IPS DF 19.7 (cell line): ENCODE results near the gene TNS3.
A peak's percentile ranks its signal among the peaks of the same experiment; 100 is the strongest.

ENCODE experiments used
- DNase-seq: peaks from one replicate; pipeline ENCODE4 v3.0.0-alpha.2; 2013; ENCODE audit warnings: low read depth, low spot score

TNS3 gene

DNA sequence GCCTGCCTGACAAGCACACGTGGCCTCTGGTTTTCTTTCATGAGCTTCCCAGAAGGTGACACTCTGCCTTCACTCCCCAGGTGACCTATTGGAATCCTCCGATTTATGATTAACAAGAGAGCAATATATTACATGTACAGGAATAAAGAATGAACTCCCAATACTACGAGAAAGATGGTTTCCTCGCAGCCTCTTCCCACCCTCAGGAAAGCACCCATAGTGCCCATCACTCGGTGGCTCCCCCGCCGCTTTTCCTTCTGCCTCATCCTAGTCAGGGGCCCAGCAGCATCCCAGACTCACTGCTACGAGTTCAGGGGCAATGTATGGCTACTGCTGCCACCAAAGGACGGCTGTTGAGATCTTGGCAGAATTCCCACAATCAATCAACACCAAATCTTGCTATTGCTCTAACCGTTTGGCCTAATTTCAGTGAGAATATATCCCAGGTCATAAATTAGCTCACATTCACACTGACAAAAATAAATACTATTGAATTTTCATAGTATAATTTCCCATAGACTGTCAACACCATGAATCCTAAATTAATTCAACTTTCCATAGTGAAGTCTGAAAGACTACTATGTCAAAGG is 196.3 kb downstream of the TNS3 start:
- no peak for DNase-seq

DNA sequence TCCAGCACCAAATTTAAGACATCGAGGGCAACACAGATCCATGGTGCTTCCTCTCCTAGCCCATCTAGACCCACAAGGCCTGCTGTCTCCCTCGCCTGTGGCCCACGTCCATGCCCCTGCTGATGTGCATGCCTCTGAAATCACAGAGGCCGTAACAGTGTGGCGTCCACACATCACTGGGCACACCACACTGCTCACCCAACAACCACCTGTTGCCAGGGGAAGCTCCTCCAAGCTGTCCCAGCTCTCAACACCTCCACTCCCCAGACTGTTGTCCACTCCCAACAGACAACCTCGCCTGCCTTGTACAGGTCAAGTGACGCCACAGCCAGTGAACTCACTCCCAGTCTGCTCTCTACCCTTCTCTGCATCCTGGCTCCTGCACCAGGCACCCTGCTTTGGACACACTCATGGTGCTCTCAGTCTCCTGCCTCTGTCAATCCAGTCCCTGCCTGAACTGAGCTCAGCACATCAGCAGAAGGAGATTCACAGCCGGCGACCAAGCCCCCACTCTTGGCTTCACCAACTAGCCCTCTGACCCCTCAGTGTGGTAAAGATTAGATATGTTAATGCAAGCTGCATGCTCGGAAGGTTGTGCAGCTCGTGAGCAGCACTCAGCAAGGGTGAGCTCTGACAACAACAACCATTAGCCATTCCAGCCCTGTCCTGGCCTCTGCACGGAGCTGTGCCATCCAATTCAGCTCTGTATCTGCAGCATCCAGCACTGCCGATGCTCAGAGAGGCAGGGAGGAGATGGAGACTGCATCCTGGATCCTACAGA is 197.0 kb downstream of the TNS3 start:
- no peak for DNase-seq

DNA sequence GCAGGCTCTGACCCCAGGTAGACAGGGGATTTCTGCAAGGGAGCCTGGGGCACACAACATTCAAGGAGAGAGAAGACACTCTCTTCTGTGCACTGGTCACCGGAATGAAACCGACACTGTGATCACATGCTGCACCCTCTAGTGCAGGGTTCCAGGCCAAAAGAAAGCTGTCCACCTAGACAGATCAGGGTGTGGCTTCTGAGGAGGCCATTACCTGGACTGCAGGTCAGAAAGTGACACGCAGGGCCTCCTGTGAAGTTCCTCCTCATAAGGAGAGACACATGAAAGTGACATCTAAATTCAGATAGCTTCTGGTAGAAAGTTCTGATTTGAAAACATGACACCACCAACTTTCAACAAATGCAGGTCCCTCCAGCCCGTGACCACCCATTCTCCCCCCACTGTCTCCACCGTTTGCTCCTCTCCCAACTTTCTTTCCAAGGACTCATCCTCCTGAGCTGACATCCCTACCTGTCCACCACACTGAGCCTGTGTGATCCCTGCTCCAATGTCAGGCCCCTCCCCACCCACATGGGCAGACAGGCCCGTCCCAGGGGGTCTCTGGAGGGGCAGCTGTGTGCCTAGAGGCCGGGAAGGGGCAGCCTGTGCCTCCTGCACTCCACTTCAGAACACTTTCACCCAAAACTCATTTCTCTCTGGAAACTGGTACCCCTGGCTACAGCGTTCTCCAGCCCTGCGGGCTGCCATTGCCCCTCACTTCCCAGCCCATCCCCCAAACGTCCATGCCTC is 198.0 kb downstream of the TNS3 start:
- DNase-seq: no peak

DNA sequence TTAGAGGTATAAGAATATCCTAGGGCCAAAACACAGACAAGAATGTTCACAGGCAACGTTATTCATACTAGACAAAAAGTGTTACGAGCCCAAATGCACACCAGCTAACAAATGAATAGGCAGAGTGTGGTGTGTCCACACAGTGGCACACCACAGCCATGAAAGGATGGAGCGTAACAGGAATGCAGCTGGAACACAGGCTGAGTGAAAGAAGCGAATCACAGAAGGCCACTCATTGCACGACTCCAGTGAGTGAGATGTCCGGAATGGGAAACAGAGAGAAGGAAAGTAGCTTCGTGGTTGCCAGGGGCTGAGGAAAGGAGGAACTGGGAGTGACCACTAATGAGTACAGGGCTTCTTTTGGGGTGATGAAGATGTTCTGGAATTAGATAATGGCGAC is 198.8 kb downstream of the TNS3 start:
- no peak for DNase-seq

DNA sequence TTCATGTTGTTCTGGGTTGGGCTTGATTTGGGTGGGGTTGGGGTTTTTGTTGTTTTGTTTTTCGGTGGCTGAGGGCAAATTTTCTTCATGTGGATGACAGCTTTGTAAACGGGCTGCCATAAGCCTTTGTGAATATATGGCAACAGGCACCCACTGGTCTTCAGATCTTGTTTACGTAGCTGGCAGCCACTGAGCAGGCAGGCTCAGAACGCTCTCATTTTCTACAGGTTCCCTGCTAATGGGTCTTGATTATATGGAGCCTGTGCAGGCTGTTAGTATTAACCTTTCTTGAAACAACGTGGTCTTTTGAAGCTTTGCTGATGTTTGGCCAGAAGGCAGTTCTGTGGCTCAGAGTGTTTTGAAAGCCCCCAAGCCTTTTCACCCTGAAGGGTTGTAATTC is 199.7 kb downstream of the TNS3 start:
- DNase-seq: no peak

DNA sequence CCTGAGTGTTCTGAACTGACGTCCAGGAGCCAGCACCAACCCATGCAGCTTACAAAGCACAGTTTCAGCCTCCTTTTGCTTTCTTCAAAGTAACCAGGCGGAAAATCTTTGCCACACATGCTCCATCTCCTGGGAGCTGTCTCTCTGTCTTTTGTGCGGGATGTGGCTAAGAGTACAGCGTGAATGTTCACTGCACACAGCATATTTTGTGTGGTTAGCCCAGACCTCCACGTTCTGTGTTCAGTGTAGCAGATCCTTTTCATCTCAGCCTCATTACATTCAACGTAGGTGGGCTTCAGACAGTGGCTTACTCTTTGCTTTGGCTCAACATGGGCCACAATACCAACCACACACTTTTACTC is 200.8 kb downstream of the TNS3 start:
- DNase-seq: no peak

DNA sequence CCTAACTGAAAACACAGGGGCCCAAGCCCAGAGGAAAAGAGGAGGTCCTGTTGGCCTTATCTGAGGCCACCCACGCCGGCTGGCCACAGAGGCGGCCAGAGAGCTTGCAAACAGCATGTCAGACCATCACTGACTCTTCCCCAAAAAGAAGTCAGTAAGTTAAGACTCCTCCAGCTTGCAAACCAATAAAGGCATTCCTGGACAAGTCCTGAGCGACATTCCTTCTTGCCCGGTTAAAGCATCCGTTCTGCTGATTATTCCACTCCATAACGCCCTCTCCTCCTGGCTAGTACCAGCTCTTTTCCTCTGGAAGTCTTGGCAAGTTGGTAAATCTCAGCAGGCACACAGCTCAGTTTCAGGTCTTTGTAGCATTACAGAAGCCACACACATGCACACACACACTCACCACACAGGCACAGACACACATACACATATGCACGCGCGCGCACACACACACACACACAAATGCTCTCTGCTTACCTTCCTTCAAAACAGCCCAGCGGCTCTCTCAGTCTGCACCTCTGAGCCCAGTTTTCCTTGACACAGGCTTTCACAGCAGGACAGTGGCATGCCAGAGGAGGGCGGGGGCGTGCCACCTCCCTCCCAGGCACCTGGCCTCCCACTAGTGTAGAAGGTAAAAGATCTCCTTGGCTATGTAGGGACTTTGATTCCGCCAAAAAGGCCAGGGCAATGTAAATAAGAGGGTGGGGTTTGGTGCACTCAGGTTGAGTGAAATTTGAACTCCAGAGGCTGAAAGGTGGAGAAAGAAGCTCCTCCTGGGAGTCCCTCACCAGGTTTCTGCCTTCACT is 201.4 kb downstream of the TNS3 start:
- peak; percentile 35 for DNase-seq

DNA sequence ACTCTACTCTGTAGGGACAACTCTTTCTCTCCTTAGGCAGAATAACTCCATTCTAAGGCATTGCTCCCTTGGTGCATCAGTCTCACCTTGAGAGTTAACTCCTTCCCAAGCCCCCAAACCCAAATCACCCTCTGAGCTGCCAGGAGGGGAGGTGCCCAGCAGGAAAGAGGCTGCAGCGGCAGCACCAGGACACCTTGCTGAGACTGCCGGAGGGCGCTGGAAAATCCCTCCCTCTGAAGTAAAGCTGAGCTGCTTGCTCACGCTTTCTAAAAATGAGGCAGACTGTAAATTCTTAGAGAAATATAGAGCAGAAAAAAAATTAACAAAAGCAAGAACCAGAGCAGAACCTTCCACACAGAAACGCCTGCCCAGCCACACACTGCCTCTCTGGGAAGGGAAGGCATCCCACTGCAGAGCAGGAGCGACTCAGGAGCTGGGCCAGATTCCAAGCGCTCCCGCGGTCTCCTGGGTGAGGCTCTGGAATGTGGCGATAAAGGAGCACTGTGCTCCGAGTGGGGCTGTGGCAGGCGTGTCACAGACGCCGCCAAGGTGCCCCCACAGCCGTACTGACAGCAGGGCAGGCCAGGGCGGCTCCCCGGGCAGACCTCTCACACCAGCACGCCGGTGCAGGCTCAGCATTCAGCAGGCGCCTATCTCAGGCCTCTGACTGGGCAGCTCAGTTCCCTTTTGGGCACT is 202.1 kb downstream of the TNS3 start:
- DNase-seq: no peak

DNA sequence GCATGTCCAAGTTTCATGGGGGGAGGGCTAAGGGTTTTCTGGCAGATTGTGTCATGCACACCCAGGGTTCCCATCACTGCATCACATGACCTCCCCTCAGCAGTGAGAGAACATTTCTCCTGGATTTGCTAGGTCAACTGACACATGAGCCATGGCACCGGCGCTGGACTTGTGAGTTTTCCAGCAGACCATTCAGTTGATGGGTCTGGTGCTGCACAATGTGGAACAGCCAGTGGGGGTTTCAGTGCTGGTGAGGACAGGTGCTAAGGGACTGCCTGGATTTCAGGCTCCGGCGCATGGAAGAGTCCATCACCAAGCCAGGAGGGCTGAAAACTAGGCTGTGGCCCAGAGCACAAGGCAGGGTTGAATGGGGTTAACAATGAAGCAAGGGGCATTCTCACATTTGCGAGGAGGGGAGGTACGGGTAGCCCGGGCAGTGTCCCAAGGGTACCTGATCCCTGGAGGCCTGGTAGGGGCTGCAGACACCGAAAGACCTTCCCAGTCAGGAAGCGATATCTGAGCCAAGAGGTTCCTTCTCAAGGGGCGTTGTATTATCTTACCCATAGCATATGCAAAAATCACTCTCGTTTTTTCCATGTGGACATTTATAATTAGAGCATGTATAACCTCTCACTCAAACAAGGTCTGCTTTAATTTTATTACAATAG is 203.0 kb downstream of the TNS3 start:
- DNase-seq: no peak

DNA sequence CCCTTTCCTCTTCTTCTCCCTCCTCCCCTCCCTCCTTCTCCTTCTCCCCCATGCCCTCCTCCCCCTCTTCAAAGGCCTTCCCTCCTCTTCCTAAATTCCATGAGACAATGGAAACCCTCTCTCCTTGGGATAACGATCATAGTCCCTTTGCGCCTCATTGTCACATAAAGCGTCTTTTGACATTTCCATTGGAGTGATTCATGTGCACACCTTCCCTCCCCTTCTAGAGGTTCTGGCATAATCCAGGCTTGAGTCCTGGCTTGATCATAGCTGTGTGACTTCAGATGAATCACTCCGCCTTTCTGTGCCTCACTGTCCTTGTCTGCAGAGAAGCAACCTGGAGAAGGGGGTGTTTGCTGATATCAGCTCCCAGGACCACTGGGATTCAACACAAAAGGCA is 204.2 kb downstream of the TNS3 start:
- DNase-seq: no peak

DNA sequence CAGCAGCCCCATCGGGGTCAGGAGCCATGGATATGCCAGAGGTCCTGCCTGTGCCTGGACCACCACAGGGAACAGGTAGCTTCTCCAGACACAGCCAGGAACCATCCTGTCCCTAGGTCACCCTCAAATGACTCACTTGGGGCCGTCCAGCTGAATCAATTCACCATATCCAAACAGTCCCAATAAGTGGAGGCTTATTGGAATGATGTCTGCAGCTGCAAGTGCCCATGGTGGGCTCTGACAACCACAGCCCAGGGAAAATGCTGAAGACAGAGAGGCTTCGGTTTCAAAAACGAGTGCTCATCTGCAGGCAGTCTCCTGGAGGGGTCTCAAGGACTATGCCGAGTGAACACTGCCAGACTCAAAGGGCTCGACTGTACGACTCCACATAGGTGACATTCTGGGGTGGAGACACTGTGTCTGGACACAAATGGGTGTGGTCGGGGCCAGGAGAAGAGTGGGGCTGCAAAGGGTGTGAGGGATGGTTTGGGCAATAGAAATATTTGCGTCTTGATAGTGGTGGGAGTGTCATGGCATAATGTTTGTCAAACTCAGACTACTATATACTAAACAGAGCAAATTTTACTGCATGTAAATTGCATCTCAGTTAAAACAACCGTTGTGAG is 204.8 kb downstream of the TNS3 start:
- DNase-seq: no peak

DNA sequence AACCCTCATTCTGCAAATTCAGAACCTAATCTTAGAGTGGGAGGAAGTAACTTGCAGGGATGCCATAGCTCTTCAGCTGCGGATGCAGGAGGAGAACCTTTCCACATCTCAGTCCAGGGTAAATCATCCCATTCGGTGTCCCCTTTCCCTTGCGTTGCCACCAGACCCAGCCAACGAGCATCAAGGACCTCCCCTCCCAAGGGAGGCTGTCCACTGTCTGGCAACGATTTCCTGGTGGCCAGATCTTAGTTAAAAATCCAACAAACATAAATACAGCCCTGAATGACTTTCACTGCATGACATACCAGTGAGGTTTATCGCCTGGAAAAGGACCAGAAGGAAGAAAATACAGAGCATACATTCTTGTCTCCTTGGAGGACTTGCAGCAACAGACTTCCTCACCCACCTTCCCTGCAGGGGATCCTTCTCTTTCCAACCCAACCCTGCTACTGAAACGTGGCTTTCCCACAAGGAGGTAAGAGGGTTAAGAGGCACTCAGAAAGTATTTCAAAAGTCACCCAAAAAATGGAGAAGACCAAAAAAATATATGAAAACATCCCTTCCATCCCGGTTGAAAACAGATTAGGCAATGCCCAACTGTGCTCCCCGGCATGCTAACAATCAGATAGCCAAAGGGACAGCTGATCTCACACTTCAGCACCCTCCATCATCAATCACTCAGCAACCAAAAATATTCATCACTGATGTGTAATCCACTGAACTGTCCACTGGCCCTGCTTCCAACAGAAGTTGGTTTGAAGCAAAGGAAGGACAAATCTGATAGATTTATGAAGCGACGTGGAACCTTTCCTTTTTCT is 206.6 kb downstream of the TNS3 start:
- DNase-seq: no peak

DNA sequence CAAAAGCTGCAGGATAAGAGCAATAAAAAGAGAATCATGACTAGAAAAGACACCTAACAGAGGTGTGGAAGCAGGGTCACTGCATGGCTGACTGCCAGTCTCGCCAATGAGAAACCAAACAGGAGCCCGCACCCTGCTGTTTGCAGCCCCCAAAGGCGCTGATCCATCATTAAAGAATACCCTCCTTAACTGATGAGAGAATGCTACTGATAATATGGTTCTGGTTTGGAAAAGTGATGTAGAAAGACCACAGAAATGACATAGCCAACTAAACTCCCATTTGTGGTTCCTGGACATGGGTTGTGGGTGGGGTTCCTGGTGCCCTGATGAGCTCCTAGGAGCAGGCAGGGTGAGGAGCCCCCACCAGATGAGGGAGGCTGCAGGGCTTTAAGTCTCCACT is 207.4 kb downstream of the TNS3 start:
- DNase-seq: no peak

DNA sequence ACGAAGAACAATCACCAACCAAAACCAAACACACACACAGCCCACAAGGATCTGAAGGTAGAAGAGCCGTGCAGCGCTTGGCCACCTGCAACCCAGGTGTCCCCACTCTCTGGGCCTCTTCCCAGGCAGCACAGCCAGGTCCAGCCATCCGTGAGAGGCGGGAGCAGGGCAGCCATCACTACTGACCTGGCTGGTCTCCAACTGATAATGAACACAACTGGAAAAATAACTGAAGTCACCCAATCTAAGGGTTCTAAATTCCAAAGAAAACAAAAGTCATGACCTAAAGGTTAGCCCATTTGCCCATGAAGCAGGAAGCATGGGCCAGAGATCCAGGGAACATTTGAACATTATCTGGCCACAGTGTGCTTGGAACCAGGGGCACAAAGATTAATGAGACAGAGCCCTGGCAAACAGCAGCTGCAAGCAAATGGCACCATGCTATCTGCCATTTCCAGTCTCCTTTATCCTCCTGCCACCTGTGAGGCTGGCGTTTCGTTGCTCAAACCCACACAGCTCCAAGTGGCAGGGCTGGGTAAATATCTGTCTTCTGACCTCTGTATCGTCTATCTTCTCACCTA is 207.9 kb downstream of the TNS3 start:
- no peak for DNase-seq

DNA sequence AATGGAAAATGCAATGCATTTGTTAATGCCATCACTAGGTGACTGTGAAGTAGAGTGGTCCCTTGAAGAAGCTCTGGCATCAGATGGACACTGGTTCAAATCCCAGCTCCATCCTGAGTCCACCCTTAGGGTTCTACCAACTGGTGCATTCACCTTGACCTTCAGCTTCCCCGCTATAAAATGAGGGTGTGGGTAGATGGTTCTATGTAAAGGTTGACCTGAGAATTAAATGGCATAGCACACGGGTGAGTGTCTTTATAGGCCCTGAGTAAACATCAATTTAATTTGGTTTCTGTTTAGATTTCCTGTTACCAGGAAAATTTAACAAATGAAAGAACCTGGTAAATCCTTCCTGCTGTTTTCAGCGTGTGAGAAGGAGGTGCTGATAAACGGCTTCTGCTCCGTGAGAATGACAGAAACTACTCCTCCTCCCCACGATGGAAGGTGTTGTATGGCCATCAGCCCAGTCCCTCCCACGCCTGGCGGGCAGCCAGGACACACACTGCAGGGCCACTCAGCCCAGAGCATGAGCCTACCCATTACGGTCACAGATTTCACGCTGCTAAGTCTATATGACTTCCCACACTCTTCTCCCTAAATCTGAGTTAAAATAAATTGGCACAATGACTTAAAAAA is 210.1 kb downstream of the TNS3 start:
- no peak for DNase-seq

DNA sequence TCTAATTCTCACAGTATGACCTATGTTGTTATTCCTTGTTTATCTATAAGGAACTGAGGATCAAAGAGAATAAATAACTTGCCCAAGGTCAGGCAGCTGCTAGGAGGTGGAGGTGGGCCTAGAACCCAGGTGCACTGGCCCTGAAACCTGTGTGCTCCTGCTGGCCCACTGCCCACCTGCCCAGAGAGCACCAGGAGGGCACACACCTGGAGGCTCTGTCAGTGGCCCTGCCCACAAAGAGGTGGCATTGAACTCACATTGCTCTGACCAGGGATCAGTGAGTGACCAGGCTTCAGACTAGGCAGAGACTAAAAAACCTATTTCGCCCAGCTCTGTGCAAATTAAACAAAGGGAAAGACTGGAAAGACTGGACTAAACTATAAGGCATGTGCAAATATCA is 210.6 kb downstream of the TNS3 start:
- DNase-seq: no peak

DNA sequence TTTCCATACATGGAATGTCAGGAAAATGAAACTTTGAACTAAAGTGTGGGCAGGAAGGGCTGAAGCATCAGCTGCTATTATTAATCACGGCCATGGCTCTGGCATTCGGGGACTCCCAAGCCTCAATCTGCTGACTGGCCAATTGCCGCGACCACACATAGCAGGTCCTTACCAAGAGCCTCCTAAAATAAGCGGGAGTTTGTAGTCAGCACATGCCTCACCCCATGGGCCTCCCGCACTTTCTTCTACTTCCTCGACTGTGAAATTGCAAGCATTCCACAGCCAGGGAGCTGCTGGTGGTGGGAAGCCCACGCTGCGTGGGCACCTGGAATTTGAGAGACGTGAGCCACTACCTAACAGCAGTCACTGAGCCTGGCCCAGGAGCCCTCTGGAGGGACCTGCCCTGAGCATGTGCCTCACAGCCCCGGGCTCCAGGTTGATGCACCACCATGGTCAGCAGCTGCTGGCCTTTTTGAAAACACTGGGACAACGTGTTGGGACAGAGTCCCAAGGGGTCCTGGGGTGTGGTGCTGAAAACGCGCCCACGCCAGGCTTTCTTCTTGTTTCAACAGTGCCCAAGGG is 211.4 kb downstream of the TNS3 start:
- no peak for DNase-seq

DNA sequence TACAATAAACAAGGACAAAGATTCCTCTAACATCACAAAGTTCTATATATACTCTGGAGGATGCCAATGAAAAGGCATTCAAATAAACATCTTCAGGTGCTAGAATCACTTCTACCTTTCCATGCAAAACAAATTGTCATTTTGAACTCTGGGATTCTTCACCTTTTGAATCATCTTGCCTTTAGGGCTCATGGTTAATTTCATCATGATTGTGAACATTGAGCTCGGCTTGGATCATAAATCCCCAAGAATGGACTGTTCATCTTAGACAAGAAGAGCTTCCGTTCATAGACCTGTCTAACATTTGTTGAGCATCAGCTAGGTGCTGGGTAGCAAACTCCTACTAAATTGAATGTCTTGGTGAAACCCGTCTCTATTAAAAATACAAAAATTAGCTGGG is 212.2 kb downstream of the TNS3 start:
- no peak for DNase-seq
